Hepatic stellate cell (primary cell): Measurements from ENCODE around the gene JAK2.
"Not testable (repeated sequence)": the region's sequence is repeated elsewhere in the genome, so short reads cannot be mapped to it uniquely, and the experiment has no call there.

Experiments used
- DNase-seq: peaks from one replicate; pipeline ENCODE4 v3.0.0; 2011; ENCODE audit warnings: low spot score

Gene JAK2

DNA sequence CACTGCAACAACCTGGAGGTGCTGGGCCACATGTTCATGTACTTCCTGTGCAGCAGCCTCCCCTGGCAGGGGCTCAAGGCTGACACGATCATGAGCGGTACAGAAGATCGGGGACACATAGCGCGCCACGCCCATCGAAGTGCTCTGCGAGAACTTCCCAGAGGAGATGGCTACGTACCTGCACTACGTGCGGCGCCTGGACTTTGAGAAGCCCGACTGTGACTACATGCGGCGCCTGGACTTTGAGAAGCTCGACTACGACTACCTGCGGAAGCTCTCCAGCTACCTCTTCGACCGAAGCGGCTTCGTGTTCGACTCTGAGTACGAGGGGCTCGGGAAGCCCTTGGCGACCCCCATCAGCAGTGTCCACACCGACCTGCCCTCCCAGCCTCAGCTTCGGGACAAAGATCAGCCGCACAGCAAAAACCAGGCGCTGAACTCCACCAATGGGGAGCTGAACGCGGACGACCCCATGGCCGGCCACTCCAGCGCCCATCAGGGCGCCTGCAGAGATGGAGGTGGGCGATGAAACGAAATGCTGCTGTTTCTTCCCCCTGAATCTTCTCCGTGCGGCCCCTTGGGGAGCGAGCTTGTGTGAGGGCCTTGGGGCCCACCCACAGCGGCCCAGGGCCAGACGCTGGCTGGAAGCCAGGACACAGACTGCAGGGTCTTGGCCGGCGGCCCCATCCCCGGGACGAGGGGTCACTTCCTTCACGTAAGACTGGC lies 56.5 kb downstream of the JAK2 start:
- DNase-seq = no peak

DNA sequence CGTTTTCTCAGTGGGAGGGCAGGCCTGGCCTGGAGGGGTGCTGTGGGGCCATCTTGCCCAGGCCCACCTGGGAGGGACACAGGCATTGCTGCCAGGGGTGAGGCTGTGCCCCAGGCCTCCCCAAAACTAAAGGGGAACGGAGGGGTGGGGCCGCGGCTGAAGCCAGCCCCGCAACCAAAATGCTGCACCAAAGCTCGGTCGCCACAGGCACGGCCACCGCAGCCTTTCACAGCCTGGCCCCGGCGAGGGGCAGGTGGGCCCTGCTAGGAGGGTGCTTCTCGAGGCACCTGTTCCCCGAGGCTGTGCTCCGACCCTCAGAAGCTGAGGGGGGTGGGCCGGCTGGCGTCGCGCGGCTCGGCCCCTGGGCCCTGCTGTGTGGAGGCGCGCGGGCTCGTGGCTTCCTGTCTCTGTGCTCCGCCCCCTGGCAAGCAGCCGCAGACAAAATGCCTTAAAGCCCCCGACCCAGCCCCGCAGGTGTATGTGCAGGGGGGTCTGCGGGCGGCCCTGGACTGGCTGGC lies 57.6 kb downstream of the JAK2 start:
- peak; percentile 9 for DNase-seq

DNA sequence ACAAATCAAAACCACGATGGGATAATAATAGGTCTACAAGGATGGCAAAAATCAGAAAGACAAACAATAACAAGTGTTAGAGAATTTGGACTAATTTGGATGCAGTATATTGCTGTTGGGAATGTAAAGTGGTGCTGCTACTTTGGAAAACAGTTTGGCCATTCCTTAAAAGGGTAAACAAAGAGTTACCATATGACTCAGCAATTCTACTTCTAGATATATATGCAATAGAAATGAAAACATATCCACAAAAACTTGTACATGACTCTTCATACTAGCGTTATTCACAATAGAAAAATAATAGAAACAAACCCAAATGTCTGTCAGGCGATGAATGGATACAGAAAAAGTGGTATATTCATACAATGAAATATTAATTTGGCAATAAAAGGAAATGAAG lies 58.3 kb downstream of the JAK2 start:
- DNase-seq = no peak

DNA sequence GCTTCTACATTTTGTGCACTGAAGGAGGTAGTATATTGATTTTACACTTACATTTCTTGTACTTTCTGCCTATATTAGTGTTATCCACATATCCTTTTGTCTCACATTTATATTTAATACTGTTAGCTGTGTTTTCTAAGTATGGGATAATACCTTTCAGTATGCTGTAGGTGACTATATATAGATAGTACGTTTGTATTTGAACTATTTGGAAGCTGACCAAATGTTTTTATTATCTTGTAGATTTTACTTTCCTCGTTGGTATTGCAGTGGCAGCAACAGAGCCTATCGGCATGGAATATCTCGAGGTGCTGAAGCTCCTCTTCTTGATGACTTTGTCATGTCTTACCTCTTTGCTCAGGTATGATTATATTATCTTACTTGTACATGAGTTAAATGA lies 59.1 kb downstream of the JAK2 start:
- no peak for DNase-seq

DNA sequence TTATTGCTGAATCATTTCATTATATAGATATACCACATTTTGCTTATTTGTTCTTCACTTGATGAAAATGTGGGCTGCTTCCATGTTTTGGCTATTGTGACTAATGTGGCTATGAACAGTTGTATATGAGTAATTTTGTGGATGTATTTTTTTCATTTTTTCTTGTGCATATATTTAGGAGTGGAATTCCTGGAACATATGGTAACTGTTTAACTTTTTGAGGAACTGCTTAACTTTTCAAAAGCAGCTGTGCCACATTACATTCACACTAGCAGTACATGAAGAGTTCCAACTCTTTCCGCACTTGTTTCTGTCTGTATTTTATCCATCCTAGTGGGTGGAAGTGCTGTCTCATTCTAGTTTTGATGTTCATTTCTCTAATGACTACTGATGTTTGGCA lies 67.8 kb downstream of the JAK2 start:
- DNase-seq = no peak

DNA sequence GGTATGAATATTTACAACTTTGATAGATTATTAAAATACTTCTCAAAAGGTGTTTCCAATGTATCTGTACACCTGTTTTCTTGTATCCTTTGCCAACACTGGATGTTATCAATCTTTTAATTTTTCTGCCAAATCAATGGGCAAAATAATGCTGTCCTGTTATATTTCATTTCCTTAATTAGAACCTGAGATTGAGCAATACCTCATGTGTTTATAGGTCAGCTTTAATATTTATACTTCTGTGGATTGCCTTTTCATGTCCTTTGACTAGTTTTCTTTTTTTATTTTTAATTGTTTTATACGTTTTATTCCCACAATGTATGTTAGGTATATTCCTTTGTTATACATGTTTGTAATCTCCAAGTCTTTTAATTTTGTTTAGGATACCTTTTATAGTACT lies 77.6 kb downstream of the JAK2 start:
- no peak for DNase-seq

DNA sequence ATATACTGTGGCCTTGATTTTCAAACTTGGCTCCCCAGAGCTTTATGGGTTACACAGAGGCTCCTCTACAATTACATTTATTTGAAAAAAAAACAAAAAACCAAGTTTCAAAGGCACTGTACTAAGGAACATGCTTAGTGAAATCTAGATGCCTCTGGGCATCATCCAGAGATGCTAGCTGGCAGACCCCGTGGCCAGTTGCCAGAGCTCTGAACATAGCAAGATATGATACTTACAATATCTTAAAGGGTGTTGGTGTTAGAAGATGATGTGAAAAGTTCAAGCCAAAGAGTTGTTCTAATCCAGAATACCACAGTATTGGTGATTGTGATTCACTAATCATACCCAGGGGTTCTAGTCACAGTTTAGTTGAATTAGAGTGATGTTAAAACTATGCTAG lies 87.8 kb downstream of the JAK2 start:
- no peak for DNase-seq

DNA sequence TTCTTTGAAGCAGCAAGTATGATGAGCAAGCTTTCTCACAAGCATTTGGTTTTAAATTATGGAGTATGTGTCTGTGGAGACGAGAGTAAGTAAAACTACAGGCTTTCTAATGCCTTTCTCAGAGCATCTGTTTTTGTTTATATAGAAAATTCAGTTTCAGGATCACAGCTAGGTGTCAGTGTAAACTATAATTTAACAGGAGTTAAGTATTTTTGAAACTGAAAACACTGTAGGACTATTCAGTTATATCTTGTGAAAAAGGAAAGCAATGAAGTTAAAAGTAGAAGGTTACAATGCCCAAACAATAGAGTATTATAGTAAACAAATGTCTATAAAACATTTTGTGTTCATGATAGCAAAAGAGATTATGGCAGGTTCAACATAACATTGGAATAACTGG lies 88.6 kb downstream of the JAK2 start:
- no peak for DNase-seq

DNA sequence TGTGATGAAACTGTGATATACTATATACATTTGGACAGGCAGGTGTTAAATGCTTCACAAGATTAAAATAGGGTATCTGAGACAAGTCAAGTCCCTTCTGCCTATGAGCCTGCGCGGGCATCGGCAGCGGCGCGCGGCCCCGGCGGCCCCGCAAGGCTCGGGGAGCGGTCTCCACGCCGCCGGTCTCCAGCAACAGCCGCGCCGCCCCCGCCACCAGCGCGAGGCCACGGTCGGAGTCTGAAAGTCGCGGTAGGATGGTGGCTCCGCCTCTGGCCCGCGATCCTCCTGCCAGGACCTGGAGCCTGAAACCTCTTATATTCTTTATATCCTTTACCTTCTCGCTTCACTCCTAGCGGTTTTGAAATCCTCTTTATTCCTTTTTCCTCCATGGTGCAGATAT lies 100.9 kb downstream of the JAK2 start:
- no peak for DNase-seq

DNA sequence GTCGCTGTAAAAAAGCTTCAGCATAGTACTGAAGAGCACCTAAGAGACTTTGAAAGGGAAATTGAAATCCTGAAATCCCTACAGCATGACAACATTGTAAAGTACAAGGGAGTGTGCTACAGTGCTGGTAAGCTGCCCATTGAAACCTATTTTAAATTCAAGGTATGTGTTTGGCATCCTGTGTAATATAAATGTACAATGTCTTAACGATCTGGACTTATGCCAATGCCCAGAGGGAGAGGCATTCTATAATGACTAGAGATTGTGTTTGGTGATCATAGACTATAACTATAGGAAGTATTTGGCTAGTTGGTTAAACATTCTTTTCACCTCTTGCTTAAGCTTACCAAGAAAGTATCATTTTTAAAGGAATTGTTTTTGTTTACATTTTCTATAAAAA lies 104.7 kb downstream of the JAK2 start:
- DNase-seq = no peak

DNA sequence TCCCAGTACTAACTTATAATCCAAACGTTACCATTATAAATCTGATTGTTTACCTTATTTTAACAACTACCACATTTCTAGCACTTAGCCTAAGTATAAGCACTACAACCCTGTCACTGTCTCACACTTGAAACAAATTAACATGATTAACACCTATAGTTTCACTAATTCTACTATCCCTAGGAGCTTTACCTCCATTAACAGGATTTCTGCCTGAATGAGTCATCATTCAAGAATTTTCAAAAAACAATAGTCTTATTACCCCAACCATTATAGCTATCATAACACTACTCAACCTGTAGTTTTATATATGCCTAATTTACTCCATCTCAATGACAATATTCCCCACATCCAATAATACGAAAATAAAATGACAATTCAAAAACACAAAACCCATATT lies 110.7 kb downstream of the JAK2 start:
- DNase-seq = no peak

DNA sequence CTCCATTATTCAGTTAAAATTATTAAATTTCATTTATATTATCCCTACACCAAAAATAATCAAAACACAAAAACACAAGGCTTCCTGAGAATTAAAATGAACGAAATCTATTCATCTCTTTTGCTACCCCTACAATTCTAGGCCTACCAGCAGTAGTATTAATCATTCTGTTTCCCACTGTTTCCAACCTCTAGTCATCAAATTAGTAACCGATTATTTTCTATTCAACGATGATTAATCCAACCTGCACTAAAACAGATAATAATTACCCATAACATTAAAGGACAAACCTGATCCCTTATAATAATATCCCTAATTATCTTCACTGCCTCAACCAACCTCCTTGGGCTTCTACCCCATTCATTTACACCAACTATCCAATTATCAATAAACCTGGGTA lies 114.4 kb downstream of the JAK2 start:
- DNase-seq = no peak

DNA sequence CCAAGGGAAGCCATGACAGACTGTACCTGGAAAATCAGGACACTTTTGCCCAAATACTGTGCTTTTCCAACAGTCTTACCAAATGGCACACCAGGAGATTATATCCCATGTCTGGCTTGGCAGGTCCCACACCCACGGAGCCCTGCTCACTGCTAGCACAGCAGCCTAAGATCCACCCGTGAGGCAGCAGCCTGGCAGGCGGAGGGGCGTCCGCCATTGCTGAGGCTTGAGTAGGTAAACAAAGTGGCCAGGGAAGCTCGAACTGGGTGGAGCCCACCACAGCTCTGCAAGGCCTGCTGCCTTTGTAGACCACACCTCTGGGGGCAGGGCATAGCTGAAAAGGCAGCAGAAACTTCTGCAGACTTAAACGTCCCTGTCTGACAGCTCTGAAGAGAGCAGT lies 116.1 kb downstream of the JAK2 start:
- DNase-seq = not testable (repeated sequence)

DNA sequence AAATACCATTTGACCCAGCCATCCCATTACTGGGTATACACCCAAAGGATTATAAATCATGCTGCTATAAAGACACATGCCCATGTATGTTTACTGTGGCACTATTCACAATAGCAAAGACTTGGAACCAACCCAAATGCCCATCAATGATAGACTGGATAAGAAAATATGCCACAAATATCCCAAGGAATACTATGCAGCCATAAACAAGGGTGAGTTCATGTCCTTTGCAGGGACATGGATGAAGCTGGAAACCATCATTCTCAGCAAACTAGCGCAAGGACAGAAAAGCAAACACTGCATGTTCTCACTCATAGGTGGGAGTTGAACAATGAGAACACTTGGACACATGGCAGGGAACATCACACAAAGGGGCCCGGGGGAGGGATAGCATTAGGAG lies 121.4 kb downstream of the JAK2 start:
- DNase-seq = not testable (repeated sequence)

DNA sequence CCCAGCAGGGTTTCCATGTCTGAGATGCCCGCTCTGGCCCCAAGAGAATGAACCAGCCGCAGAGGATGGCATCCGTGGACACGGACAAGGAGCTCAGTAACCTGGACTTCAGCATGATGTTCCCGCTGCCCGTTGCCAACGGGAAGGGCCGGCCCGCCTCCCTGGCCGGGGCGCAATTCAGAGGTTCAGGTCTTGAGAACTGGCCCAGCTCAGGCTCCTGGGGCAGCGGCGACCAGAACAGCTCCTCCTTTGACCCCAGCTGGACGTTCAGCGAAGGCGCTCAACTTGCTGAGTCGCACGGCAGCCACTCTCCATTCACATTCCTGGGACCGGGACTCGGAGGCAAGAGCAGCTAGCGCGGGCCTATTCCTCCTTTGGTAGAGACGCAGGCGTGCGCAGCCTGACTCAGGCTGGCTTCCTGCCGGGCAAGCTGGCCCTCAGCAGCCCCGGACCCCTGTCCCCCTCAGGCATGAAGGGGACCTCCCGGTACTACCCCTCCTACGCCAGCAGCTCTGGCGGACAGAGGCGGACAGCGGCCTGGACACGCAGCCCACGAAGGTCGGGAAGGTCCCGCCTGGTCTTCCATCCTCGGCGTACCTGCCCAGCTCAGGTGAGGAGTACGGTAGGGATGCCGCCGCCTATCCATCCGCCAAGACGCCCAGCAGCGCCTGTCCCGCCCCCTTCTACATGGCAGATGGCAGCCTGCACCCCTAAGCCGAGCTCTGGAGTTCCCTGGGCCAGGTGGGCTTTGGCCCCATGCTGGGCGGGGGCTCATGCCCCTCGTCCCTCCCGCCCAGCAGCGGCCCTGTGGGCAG lies 126.0 kb downstream of the JAK2 start:
- DNase-seq = no peak

DNA sequence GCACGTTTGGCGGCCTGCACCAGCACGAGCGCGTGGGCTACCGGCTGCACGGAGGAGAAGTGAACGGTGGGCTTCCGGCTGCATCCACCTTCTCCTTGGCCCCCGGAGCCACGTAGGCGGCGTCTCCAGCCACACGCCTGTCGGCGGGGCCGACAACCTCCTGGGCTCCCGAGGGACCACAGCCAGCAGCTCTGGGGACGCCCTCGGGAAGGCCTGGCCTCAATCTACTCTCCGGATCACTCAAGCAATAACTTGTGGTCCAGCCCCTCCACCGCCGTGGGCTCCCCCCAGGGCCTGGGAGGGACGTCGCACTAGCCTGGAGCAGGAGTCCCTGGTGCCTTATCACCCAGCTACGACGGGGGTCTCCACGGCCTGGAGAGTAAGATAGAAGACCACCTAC lies 126.6 kb downstream of the JAK2 start:
- no peak for DNase-seq

DNA sequence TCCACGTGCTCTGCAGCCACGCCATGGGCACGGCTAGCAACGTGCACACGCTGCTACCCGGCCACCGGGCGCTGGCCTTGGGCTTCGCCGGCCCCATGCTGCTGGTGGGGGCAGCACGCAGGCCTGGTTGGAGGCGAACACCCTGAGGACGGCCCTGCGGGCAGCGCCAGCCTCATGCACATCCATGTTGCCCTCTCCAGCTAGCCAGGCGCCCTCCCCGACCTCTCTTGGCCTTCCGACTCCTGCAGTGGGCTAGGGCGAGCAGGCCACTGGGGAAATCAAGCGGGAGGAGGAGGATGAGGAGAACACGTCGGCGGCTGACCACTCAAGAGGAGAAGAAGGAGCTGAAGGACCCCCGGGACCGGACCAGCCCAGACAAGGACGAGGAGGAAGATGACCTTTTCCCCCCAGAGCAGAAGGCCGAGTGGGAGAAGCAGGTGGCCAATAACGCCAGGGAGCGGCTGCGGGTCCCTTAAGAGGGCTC lies 127.1 kb downstream of the JAK2 start:
- no peak for DNase-seq

DNA sequence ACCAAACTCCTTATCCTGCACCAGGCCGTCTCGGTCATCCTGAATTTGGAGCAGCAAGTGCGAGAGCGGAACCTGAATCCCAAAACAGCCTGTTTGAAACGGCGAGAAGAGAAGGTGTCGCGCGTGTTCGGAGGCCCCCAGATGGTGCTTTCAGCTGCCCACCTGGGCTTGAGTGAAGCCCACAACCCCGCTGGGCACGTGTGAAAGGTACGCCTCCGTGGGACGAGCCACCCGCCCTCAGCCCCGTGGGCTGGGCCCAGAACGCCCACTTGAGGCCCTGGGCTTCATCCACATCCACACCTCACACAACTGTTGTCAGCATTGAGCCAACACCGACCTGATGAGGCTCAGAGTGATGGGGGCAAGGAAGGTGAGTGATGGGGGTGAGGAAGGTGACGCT lies 127.6 kb downstream of the JAK2 start:
- DNase-seq = no peak

DNA sequence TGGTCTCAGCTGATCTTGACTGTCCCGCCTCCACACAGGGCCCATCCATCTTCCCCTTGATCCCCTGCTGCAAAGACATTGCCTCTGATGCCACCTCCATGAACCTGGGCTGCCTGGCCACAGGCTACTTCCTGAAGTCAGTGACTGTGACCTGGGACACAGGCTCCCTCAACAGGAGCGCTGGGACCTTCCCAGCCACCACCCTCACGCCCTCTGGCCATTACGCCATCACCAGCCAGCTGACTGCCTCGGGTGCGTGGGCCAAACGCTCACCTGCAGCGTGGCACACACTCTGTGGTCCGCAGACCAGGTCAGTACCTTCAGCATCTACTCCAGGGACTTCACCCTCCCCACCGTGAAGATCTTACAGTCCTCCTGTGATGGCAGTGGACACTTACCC lies 128.5 kb downstream of the JAK2 start:
- DNase-seq = no peak

DNA sequence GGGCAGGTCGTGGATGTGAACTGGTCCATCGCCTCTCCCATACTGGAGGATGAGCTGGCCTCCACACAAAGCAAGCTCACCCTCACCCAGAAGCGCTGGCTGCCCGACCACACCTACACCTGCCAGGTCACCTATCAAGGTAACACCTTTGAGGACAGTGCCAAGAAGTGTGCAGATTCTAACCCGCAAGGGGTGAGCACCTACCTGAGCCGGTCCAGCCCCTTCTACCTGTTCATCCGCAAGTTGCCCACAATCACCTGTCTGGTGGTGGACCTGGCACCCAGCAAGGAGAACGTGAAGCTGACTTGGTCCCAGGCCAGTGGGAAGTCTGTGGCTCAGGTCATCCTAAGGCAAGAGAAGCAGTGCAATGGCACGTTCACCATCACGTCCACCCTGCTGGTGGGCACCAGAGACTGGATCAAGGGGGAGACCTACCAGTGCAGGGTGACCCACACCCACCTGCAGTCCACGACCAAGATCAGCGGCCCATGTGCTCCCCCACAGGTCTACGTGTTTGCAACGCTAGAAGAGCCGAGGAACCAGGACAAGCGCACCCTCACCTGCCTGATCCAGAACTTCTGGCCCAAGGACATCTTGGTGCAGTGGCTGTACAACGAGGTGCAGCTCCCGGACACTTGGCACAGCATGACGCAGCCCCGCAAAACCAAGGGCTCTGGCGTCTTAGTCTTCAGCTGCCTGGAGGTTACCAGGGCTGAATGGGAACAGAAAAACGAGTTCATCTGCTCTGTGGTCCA lies 129.1 kb downstream of the JAK2 start:
- DNase-seq = no peak

DNA sequence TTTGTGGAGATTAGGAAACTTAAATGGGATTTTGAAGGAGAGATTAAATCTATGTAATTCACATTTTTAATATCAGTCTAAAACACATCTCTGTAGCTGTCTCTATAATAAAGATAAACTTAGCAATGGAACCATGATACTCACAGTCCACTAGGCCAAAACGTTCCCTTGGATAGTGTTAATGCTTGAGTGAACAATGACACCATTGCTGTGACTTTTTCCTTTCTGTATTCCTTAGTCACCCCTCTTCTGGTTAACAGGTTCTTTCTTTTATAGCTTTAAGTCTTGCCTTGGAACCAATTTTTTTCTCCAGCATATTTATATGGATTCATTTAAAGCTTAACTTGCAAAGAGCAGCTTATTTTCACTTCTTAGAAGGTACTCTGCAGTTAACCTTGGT lies 137.0 kb downstream of the JAK2 start:
- DNase-seq = no peak

DNA sequence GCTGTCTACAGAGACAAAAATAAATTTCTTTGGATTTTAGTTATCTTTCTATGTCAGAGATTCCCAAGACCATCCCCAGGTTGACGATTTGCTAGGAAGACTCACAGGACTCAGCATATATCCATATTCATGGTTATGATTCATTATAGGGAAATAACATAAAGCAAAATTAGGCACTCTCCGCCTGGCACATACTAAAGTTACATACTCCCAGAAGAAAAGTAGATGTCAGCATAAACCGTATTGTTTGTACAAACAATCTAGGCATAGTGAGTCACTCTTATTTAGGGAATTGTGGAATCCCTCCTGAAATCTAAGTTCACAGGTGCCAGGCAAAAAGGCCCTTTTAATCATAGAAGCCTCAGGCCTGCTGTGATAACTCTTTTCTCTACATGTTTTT lies 137.4 kb downstream of the JAK2 start:
- DNase-seq = no peak

DNA sequence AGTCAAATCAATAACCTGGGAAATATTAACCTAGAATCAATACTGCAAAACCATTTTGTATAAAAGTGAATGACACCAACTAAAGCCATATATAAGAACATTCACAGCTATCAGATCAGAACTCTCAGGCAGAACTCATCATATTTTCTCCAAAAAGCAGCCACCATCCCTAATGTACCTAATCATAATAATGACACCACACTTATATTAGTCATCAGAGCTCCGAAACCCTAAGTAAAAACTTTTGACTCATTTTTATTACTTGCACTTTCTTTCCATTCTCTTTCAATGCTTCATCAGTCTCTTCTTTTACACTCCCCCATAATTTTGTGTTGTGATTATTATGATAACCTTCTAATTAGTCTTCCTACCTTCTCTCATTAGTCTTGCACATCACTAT lies 155.1 kb downstream of the JAK2 start:
- no peak for DNase-seq
